Astrocyte (in vitro differentiated cells and primary cell): ENCODE results near the gene AQP7.

Source experiments
- CTCF ChIP-seq: IDR thresholded peaks from 2 replicates; pipeline ENCODE4 v1.5.1; 2011; ENCODE audit warnings: low read depth, mild to moderate bottlenecking, inconsistent platforms, low read length, moderate library complexity; ENCODE audit not compliant: insufficient read depth
- EZH2 ChIP-seq: IDR thresholded peaks from 2 replicates; pipeline ENCODE4 v1.6.1; 2012; ENCODE audit warnings: mild to moderate bottlenecking, low read length, inconsistent platforms; ENCODE audit not compliant: insufficient read depth

- TF ChIP-seq CTCF (no peak), EZH2 (no peak)
Observed at GRCh38 chr9:33437205-33437604, 34.8 kb upstream of the AQP7 start.
